HG03571 (cell line): ENCODE results near the gene SLC2A13.
A peak's percentile ranks its signal among the peaks of the same experiment; 100 is the strongest.

Experiments used
- ATAC-seq: cut with Tn5 transposase; IDR thresholded peaks from one replicate; pipeline ENCODE4 v1.9.1; 2021; ENCODE audit not compliant: unreplicated experiment

SLC2A13 gene

DNA sequence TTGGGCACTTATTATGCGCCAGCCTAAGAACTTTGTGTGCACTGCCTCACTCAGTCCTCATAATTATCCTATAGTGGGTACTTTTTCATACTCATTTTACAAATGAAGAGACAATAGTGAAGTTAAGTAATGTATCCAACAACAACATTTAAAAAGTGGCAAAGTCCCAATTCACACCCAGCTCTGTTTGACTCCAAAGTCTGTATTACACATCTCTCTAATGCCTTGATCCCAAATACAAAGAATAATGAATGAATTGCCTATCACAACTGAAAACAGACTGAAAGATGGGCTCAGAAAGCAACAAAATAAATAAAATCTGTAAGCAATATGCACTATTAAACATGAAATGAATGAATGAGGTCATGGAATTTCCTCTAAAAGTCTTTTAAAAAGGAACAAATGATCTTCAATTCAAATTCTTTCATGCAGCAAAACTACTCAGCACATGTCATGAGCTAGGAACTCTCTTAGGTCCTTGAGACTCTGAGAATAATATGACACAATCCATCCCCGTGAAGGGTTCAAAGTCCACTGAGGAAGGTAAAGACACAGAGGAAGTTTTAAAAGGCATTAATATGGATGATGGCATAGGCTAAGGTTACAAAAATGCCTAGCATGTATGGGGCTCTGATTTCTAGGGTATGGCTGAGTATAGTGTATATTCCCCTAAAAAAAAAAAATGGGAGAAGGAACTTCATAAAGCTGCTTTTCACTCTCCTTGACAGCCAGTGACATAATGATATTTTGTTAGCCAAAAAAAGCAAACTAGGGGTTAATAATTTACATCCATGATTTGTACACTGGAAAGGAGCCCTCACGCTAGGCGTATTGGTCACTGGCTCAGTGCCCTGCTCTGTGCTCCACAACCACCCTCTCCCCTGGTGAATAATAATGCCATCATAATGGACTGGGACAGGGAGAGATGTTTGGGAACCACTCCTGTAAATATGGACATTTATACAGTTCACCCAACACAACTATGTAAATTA is 103.4 kb downstream of the SLC2A13 start:
- ATAC-seq: no peak

DNA sequence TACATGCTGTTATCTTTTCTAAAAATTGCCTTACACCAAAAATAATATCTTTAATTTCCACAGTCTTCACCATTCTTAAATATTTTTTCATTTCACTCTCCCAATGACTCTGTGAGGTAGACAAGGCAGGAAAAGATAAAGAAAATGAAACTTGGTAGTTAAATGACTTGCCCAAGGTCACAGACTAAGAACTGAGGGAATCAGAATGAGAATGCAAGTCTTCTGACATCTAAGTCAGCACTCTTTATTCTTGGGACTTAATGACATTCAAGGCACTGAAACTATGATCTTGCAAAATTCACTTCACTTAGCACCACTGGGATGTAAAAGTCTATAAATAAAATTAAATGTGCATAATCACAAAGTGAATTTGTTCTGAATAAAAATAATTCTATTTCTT is 104.5 kb downstream of the SLC2A13 start:
- no peak for ATAC-seq

DNA sequence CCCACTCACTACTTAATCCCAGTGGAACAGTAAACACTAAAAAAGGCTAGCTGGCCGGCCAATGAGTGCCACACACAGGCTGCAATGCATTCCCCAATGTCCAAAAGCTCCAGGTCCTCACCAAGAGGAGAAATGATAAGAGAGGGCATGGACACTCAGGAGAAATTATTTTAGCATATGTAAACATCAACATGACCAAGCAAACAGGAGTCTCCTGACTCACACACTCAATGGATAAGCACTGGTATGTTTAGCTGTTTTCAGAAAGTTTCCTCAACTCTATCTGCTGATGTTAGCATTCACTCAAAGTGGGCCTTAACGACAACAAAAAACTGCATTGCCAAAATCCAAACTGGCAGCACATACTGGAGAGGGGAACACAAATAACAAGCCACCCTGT is 105.0 kb downstream of the SLC2A13 start:
- ATAC-seq: no peak

DNA sequence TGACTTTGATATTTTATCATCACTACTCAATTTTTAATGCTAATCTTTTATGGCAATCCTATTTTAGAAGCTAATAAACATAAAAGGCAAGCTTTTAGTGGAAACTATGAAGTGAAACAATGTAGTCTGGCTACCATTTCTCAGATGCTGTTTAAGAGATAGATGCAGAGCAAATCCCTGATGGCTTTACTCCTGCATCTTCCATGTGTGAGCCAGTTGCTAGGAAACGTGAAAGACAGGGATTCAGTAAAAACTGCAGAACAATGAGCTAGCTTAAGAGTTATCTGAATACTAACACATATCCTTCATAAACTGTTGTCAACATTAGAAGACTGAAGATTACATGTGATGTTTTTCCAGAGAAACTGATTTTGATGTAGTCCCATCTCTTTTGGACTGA is 112.6 kb downstream of the SLC2A13 start:
- ATAC-seq: no peak

DNA sequence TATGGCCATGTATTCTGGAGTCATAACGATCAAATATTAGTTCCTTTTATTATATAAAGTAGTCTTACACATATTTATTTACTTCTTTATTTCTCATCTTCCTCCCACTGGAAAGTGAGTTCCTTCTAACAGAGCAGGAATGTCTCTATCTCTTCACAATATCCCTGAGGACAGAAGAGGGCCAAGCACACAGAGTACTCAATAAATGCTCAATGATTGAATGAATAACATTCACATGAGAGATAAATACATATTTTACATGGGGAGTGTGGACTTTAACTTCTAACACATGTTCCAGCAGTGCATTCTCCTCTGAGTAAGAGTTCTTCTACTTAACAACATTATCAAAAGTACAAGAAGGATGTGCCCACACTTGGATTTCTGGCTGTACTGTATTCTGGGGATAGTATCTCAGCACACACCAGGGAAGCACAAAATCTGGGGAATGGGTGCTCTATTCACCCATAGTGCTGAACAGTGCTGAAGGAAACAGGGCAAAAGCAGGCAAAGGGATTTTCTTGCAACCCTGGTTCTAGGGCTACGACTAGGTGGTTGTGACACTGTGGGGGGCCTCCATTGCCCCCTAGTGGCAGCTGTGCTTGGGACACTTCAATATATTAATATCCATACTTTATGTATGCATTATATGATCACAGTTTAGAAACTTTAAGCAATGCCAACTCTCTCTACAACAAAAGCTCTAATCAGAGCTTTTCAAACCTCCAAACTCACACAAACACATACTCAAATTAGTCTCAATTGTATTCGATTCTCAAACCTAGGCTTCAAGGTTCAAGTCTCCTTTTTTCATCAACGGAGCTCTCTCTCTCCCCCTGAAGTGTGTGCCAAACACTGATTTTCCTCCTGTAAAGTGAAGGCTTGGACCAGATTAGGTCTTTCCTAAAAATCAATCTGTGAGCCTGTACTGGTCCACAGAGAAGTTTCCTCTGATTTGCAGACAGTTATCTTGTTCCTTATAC is 115.5 kb downstream of the SLC2A13 start:
- peak; percentile 95 for ATAC-seq

DNA sequence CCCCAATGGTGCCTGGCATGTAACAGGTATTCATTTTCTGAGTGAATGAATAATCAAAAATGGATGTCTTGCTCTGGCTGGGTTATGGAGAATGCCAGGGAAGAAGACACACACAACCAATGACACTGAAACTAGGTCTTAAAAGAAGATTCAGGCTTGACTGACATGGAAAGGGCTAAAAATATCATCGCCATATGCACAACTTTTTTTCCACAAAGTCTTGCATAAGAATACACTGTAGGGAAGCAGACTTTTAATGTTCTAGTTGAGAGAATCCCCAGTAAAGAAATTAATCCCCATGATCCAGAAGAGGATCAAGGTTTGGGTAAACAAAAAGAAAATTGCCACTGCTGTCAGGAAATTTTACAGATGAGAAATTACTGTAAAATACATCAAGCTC is 116.4 kb downstream of the SLC2A13 start:
- no peak for ATAC-seq

DNA sequence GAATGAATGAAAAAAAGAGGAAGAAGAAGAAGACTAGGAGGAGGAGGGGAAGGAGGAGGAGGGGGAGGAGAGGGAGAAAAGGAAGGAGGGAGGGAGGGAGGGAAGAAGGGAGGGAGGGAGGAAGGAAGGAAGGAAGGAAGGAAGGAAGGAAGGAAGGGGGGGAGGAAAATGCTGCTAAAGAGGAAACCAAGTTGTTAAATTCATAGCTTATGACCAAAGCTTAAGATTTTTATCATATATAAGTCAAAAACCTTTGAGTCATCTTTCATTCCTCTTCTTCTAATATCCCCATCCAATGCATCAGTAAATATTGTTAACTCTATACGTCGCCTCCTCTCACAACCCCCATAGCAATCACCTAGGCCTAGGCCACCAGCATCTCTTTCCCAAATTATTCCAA is 117.3 kb downstream of the SLC2A13 start:
- no peak for ATAC-seq

DNA sequence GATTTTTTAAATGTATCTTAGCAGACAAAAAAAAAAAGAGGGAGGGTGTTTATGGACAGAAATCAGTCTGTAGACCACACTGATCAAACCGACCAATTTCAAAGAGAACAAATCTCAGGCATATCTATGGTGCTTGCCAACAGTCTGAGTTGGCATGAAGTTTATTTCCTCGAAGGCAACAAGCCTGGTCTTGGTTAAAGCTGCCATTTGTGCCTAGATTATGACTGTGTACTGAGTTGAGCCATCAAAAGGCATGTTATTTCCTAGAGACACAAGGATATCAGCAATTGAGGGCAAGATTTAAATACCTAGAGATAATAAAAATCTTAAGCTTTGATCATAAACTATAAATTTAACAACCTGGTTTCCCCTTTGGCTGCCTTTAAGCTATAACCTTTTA is 119.2 kb downstream of the SLC2A13 start:
- ATAC-seq: no peak

DNA sequence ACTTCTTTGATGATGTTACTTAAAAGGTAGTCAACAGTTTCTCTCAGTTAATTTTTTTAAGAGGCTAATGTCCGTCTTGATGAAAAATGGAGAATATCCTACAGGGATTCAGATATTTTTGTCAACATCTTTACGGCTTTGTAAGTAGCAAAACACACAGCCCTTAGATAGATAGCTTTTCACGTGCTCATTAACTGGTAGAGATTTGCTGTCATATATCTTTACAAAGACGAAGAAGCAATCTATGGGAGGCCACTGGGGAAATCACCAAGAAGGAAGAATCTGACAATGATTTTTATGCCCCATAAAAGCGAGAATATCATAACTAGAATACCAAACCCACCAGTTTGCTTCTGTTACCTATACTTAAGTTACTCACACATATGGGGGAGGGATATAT is 121.2 kb downstream of the SLC2A13 start:
- ATAC-seq: no peak

DNA sequence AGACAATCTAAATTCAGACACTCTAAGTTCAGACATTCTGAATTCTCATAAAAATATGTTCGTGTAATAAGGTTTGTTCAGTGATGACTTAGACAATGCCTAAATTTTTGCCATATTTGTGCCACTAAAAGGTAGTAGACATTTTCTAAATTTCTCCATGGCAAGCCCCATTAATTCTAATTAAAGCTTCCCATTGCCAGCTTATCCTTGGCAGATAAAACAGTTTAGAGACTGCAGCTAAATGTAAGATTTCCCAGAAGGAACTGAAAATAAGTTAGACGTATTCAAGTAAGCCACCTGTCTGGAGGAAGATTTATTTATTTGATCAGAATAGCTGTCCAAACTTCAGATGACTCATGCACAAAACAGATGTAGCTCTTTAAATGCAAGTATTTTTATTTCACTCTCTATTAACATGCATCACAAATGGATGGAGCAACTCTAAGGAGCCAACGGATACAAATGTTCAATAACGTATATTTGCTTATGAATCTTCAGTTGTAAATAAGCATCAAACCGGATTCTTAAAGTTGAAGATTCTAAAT is 130.4 kb downstream of the SLC2A13 start:
- no peak for ATAC-seq

DNA sequence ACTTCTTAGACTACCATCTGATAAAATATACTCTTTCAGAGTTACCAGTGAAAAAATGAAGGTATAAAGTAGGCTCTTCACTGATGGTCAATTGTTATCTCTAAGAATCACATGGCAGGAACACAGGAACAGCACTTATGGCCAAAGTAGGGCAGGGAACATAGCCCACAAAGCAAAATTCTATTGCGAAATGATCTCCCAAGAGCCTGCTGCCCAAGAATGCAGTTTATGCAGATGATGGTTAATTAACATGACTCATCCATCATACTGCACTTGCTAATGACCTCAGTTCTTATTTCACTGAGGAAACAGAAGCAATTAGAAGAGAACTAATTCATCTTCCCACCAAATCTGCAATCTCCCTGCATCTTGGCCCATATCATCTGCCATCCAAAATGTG is 133.8 kb downstream of the SLC2A13 start:
- ATAC-seq: no peak

DNA sequence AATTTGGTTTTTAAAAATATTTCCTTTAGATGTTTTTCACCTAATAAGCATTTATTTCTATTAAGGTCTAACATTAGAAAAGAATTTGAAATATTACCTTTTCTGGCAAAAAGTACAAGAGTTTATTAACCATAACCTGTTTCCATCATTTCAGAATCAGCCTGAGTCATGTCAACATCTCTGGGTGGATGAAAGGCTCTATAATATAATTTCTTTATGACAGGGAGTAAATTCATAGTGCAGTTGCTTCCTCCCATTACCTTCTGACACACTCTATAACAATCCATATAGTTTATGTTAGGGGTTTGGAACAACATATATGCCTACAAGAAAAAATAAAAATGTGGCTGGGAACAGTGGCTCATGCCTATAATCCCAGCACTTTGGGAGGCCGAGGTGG is 134.5 kb downstream of the SLC2A13 start:
- ATAC-seq: no peak

DNA sequence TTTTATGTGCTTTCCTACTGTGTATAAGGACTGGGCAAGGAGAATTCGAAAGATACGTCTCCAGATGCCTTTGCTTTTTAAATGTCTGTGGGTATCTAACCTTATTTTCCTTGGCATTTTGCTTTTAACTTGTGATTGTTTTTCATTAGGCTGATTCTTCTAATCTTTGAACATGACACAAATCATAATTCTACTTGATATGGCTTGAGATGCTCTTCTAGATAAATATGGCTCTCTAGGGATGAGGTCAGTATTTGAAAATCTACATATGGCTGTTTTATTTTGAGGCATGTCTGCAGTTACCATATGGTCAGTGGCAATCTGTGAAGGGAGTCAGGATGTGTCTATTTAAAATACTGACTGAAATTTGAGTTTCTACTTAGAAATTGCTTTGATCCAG is 139.2 kb downstream of the SLC2A13 start:
- ATAC-seq: no peak

DNA sequence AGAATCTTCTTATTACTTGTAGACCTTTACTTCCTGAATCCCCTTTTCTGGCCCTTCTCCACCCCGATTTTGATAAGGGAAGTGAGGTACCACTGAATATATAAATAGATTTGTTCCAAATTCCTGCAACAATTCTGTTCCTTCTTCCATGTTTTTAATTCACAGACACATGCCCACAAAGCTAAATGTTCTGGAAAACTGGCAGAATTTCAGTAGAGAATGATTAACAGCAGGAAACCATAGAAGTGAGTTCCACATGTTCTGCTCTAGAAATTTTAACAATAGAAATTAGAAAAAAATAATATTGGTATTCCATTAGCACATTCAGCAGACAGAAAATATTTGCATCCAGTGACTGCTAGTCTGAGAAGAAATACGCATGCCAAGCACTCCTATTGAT is 139.6 kb downstream of the SLC2A13 start:
- ATAC-seq: no peak

DNA sequence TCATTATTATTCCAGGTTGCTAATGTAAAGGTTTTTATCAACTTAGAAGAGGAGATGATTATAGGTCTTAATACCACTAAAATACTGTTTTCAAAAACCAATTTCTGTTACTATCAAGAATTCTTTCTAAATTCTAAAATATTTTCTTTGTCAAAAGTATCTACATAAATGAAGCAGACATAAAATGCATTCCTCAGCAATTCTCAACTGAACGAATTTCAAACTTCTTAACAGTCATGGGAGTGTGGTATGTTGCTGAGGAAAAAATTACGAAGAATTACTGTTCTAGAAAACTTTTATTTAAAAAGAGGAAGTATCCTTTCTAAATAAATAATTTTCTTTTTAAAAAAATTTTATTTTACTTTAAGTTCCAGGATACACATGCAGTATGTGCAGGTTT is 146.4 kb downstream of the SLC2A13 start:
- ATAC-seq: no peak

DNA sequence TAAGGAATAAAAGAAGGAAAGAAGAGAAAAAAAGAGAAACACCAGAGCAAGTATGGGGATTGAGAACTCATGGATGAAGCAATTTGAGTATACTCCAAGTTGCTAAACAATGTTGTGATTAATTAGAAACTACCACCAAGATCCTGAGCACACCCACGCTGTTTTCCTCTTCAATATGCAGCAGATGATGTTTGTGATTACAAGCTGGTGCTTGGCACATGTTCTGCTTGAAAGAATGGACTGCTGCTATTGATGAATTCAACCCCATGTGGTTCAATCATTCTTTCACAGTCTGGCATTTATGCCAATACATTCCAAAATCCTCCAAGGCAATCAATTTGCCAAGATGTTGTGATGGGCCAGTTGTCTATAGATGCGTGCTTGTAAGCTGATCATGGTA is 146.8 kb downstream of the SLC2A13 start:
- no peak for ATAC-seq

DNA sequence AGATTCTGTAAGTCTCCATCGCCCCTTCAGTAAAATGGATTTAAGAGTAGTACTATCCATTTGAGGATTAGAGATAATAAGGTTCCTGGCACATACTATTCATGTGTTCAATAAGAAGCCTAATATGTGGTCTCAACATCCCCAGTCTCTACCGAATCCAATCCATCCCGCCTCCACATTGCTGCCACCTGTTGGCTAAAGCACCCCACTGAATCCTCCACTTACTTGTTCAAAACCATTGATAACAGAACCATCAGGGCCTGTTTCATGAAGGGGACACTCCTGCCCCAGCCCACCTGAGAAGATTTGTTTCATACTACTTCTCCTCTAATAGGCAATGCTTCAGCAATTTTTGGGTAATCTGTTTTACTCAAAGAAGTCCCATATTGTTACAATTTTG is 147.5 kb downstream of the SLC2A13 start:
- no peak for ATAC-seq

DNA sequence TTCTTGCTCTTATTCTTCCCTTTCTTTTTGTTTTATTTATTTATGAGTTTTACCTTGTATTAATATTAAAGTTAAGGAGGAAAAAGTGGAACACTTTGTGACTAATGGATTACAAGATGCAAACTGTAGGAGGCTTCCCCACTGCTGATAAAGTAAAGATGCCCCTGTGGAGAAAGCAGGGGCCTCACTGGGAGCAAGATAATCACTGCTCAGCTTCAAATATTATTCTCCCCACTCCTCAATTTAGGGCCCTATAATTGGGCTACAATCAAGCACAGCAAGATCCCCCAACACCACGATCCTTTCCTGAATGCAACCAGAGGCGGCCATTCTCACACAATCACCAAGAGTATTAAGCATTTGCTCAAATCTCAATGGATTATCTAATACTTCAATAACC is 149.2 kb downstream of the SLC2A13 start:
- ATAC-seq: no peak

DNA sequence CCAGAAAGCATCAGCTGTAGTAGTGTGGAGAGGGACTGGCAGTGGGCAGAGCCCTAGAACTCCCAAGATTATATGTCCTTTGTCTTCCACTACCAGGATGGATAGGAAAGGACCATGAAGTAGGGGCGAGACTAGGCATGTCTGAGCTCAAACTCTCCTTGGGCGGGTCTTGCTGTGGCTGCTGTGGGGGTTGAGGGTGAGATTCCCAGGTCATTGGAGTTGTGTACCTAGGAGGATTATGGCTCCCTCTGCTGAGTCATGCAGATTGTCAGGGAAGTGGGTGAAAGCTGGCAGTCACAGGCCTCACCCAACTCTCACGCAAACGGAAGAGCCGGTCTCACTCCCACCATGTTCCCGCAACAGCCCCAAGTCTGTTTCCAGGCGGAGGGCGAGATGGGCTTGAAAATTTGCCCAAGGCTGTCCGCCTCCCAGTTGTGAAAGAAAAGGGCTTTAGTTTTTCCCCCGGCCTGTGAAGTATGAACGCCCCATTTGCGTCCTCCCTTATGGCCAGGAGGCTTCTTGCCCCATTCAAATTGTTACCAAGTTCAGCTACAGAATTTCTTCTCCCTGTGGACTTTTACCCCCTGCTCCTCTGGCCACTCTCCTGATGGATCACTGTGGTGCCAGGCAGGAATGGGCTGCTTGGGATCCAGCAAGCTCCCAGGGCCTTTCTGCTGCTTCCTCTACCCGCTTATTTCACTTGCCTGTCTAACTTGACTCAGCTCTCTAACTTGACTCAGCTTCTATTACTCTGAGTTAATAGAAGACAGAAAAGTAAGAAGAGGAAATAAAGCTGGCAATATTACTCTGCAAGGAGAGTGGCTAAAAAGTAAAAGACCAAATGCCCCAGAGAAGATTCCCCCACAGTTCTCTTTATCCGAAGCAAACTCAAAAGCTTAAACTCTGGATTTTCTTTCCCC is 159.3 kb downstream of the SLC2A13 start:
- ATAC-seq: no peak

DNA sequence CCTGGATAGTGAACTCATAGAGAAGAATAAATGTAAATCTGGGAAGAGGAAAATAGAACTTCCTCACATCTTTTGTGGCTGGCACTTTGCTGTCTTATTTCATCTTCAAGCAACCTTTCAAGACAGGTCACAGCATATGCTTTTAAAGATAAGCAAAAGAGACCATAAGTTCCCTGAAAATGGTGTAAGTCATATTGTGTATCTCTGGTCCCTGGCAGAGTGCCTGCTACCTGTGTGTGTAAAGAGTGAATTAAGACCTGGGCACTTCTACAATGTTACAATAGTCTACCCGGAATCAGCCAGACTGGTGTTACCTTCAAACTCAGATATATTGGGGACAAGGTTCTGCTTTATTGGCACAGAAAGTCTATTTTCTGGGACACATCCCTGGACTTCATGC is 168.8 kb downstream of the SLC2A13 start:
- ATAC-seq: no peak
